ENCODE data around the gene SIGLEC8. TPM values are rescaled to one million over a fixed set of nuclear protein-coding genes. Genes with fewer than 3 reads are reported as not detected.

The SIGLEC8 gene
- total and polyA plus RNA-seq, 2 of the 8 experiments (the other 6 are each of a cell fraction or from before 2014, with no cell fraction given), result not detected

- no peak for TF ChIP-seq CBX5 (IDR thresholded peaks at IDR 0.05; ENCODE audit: low read depth, low read length)
- 0 out of 3 replicates have a peak, but pooled peaks of 1 of the 2 experiments have one; percentile 23 for TF ChIP-seq EP300 (IDR thresholded peaks at IDR 0.05; ENCODE audit: borderline replicate concordance in 1 of 2, low read depth in 2 of 2, low read length in 2 of 2)
- no peak for TF ChIP-seq POU5F1 (IDR thresholded peaks at IDR 0.05; ENCODE audit: low read depth, low read length)
- peak; percentile 65 for TF ChIP-seq TAF7 (optimal IDR thresholded peaks at IDR 0.05; ENCODE audit: borderline replicate concordance, low read depth, low read length)
- TF ChIP-seq RFX5 (IDR thresholded peaks at IDR 0.05; ENCODE audit: borderline replicate concordance, low read depth, low read length), result no peak
- no peak for TF ChIP-seq SIX5 (IDR thresholded peaks at IDR 0.05; ENCODE audit: low read depth, low read length)
- TF ChIP-seq EGR1 (IDR thresholded peaks at IDR 0.05; ENCODE audit: borderline replicate concordance, low read depth, low read length), result no peak
- no peak for TF ChIP-seq SUZ12 (IDR thresholded peaks at IDR 0.05; ENCODE audit: low read length)
- TF ChIP-seq CHD7 (IDR thresholded peaks at IDR 0.05; ENCODE audit: insufficient replicate concordance, low read length), result no peak
- TF ChIP-seq CHD1 (IDR thresholded peaks at IDR 0.05; ENCODE audit: low read depth, low read length), result no peak
- no peak for TF ChIP-seq SIRT6 (IDR thresholded peaks at IDR 0.05; ENCODE audit: low read length)
- peak; percentile 93 to 97 for TF ChIP-seq SIN3A (conservative IDR thresholded peaks at IDR 0.05 in 1 of 2, IDR thresholded peaks at IDR 0.05 in 1 of 2; ENCODE audit: low read depth in 1 of 2, low read length in 2 of 2)
Measured at GRCh38 chr19:51422053-51422448, 36.2 kb downstream of the SIGLEC8 start (continued).

Measured in H1 (cell line).